Ovary (tissue), 9 donors: ENCODE measurements around the gene SIK3. TPM values are rescaled to one million over a fixed set of nuclear protein-coding genes. Genes with fewer than 3 reads are reported as not detected.

Experiments used
- DNase-seq, 5 donors: peaks; one replicate each; pipeline ENCODE4 v3.0.0-alpha.2; 2019 to 2020
- H3K27ac ChIP-seq, 2 donors: fragments of 200-600 bp; one replicate each; pipeline versions ENCODE4 v1.5.1 to v1.8.0; 2019 to 2022
- H3K27me3 ChIP-seq: fragments of 200-600 bp; one replicate; pipeline ENCODE4 v1.8.0; 2022
- H3K36me3 ChIP-seq: fragments of 200-600 bp; sonication (generic); one replicate; pipeline ENCODE4 v1.5.1; 2019
- H3K4me1 ChIP-seq: one replicate; pipeline ENCODE4 v1.8.1; 2013; ENCODE audit warnings: mild to moderate bottlenecking, moderate library complexity; ENCODE audit not compliant: insufficient read depth
- H3K4me3 ChIP-seq: fragments of 200-600 bp; sonication (generic); one replicate; pipeline ENCODE4 v1.5.1; 2017
- H3K9me3 ChIP-seq, 2 donors: fragments of 200-600 bp in 1 of 2; sonication (generic) in 1 of 2; one replicate each; pipeline versions ENCODE4 v1.5.1 to v1.8.1; 2013 to 2019; ENCODE audit warnings: mild to moderate bottlenecking in 1 of 2, moderate library complexity in 1 of 2
- EP300 ChIP-seq: sonication (generic); formaldehyde crosslinking; IDR thresholded peaks from one replicate; pipeline ENCODE4 v1.6.1; 2017; ENCODE audit warnings: antibody characterized with exemption
- POLR2A ChIP-seq: fragments of 450-650 bp; IDR thresholded peaks from one replicate; pipeline ENCODE4 v1.6.1; 2017; ENCODE audit warnings: antibody characterized with exemption, mild to moderate bottlenecking, moderate library complexity
- WGBS, 3 donors: extraction: QIAGEN DNeasy Blood & Tissue Kit in 1 of 3; methylation state at CpG; one replicate each; pipeline versions ENCODE4 v1.1.5 to v1.1.7; 2013 to 2017; 5-methylcytosine and 5-hydroxymethylcytosine counted together
- intact Hi-C, 4 donors: fragments of 100-400 bp; cut with DNase I; formaldehyde crosslinking; loops; one replicate each; pipeline versions ENCODE4 v1.11.0 to v1.15.1; 2022 to 2023
- polyA plus RNA-seq, 2 donors: library from polyadenylated mRNA; stranded (reverse); fragments of 200-250 nt in 1 of 2; fragments of 350-450 nt in 1 of 2; fragmentation: Illumina TruSeq in 1 of 2; extraction: RNeasy Lipid Tissue Mini Kit (QIAGEN cat#74804) in 1 of 2; gene quantifications; one replicate each; pipeline ENCODE4 v1.2.3, GENCODE V29; 2013 to 2014
- total RNA-seq, 7 donors: library from RNA; depleted of rRNA in 2 of 7; stranded (reverse); fragments of >200 nt in 2 of 7; fragmentation: NEBNext Ultra II Directional in 3 of 7; extraction: Animal tissue kit (Norgen Biotek cat#: 25700) in 3 of 7; gene quantifications; one replicate each; pipeline versions ENCODE4 v1.1.0 to v1.2.4, GENCODE V29; 2016 to 2023
- TF ChIP-seq, protein P1 (sequence below), 3 donors: fragments of 450-650 bp in 2 of 3; fragments of 200-600 bp in 1 of 3; IDR thresholded peaks; one replicate each; pipeline versions ENCODE4 v1.5.1 to v1.8.0; 2016 to 2022; ENCODE audit warnings: antibody characterized with exemption in 3 of 3, mild to moderate bottlenecking in 1 of 3
- donor health status: DM: no; HTN: no; CAD: no; lungs with moderate emphysema.
- donor health status: DM: no; HTN: no; CAD: no.
- donor health status: Bipolar disorder and iron deficiency.
- donor health status: DM: yes; HTN: yes; CAD: no.
- donor health status: DM: no; HTN: no; CAD: no.
- donor health status: DM: yes; HTN: yes; CAD: no.

SIK3 gene
- total and polyA plus RNA-seq, 9 donors, result 18.3 to 134 (median 56.2) TPM

DNA sequence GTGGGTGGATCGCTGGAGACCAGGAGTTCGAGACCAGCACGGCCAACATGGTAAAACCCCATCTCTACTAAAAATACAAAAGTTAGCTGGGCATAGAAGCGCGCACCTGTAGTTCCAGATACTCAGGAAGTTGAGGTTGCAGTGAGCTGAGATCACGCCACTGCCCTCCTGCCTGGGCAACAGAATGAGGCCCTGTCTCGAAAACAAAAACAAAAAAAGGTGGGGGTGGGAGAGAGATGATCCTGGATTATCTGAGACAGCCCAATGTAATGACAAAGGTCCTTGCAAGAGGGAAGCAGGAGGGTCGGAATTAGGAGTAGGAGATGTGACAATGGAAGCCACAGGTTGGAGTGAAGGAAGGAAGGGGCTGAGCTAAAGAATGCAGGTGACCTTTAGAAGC lies 173.2 kb downstream of the SIK3 start:
- Histone ChIP-seq H3K9me3 (no peaks in the 10 kb centered on the region), H3K36me3 (no peaks in the 10 kb centered on the region), H3K27ac (no peak overlapping the region), H3K4me1 (no peaks in the 10 kb centered on the region), H3K27me3 (no peaks in the 10 kb centered on the region), H3K4me3 (no peak overlapping the region)
- intact Hi-C loops, result no loop called here
- WGBS, 3 donors, result 92 to 98% (median 97%) methylated on average over 8 of the region's 8 CpGs
- TF ChIP-seq, protein P1, sequence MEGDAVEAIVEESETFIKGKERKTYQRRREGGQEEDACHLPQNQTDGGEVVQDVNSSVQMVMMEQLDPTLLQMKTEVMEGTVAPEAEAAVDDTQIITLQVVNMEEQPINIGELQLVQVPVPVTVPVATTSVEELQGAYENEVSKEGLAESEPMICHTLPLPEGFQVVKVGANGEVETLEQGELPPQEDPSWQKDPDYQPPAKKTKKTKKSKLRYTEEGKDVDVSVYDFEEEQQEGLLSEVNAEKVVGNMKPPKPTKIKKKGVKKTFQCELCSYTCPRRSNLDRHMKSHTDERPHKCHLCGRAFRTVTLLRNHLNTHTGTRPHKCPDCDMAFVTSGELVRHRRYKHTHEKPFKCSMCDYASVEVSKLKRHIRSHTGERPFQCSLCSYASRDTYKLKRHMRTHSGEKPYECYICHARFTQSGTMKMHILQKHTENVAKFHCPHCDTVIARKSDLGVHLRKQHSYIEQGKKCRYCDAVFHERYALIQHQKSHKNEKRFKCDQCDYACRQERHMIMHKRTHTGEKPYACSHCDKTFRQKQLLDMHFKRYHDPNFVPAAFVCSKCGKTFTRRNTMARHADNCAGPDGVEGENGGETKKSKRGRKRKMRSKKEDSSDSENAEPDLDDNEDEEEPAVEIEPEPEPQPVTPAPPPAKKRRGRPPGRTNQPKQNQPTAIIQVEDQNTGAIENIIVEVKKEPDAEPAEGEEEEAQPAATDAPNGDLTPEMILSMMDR (IDR thresholded peaks at IDR 0.05), result no peak
- TF ChIP-seq EP300, result no peak
- TF ChIP-seq POLR2A, result no peak
- no peak for DNase-seq

DNA sequence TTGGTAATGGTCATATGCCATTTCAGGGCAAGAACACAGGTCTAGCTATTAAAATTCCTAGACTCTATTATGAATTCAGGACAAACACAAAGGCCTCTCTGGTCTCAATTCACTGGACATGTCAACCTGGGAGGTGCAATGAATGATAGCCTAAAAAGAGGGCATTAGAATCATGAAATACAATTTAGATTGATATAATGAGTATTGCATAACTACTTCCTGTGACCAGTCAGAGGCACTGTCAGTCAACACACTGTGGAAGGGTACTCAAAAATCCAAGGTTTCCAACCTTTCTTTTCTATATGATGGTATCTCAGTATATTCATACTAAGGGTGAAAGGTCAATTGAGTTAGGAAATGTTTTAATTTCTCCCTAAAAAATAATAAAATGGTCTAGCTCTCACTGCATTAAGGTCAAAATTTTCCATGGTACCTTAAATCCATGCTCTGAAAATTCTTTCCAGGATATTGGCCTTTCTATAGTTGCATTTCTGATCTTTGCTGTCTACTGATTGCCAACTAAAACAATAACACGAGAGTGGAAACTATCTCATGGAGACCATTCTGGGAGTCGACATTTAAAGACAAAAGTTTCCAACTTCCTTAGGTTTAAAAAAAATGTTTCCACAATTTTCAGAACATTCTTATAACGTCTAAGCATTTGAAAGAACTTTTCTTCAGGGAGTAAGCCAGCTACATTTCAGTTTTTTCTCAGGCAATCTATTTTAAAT lies 179.1 kb downstream of the SIK3 start:
- 22 to 34% (median 25%) methylated on average over 3 of the region's 3 CpGs for WGBS, 3 donors
- H3K36me3 ChIP-seq, result no peaks in the 10 kb centered on the region
- H3K4me3 ChIP-seq, result no peak overlapping the region
- intact Hi-C loops, result no loop called here
- H3K27ac ChIP-seq, result no peak overlapping the region
- H3K9me3 ChIP-seq, result no peaks in the 10 kb centered on the region
- no peaks in the 10 kb centered on the region for H3K4me1 ChIP-seq
- TF ChIP-seq EP300, result no peak
- TF ChIP-seq, protein P1 (IDR thresholded peaks at IDR 0.05), result no peak
- TF ChIP-seq POLR2A, result no peak
- no peaks in the 10 kb centered on the region for H3K27me3 ChIP-seq
- DNase-seq, result no peak

DNA sequence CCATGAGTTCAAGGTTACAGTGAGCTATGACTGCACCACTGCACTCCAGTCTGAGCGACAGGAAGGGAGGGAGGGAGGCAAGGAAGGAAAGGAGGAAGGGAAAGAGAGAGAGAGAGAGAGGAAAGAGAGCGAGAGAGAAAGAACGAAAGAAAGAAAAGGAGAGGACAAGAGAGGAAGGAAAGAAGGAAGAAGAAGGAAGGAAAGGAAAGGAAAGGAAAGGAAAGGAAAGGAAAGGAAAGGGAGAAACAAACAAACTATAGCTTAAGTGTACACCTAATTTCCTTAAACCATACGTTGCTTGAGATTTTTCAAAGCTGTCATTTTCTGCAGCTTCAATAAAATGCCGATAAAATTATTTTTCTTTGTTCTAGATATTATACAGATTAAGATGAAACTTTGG lies 180.6 kb downstream of the SIK3 start:
- no peak for DNase-seq
- Histone ChIP-seq H3K36me3 (no peaks in the 10 kb centered on the region), H3K4me1 (no peaks in the 10 kb centered on the region), H3K9me3 (no peaks in the 10 kb centered on the region), H3K4me3 (no peak overlapping the region), H3K27me3 (no peaks in the 10 kb centered on the region), H3K27ac (no peak overlapping the region)
- no peak for TF ChIP-seq POLR2A
- TF ChIP-seq, protein P1 (IDR thresholded peaks at IDR 0.05), result no peak
- no peak for TF ChIP-seq EP300
- WGBS, 3 donors, result 86 to 91% (median 88%) methylated on average over 5 of the region's 5 CpGs
- intact Hi-C loops, result no loop called here

DNA sequence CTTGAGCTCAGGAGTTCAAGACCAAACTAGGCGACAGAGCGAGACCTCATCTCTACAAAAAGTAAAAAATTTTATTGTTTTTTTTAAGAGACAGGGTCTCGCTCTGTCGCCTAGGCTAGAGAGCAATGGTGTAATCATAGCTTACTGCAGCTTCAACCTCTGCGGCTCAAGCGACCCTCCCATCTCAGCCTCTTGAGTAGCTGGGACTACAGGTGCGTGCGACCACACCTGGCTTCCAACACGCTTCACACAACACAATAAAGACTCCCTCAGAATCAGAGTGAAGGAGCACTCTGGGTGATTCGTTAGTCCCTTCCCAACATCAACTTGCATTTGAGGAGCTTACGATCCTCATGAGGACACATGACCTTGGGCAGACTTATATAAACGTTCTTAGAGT lies 181.3 kb downstream of the SIK3 start:
- Histone ChIP-seq H3K36me3 (no peaks in the 10 kb centered on the region), H3K9me3 (no peaks in the 10 kb centered on the region), H3K4me1 (no peaks in the 10 kb centered on the region), H3K27ac (no peak overlapping the region), H3K27me3 (no peaks in the 10 kb centered on the region), H3K4me3 (no peak overlapping the region)
- WGBS, 3 donors, result 90 to 96% (median 95%) methylated on average over 12 of the region's 12 CpGs
- TF ChIP-seq, protein P1 (IDR thresholded peaks at IDR 0.05), result no peak
- TF ChIP-seq EP300, result no peak
- no peak for TF ChIP-seq POLR2A
- DNase-seq, result no peak
- intact Hi-C loops, result no loop called here
